Ovary (tissue), 9 donors: ENCODE results near the gene ELANE. TPM values are rescaled to one million over a fixed set of nuclear protein-coding genes. Genes with fewer than 3 reads are reported as not detected.

ENCODE experiments used
- DNase-seq, 5 donors: peaks; one replicate each; pipeline ENCODE4 v3.0.0-alpha.2; 2019 to 2020
- H3K27ac ChIP-seq, 2 donors: fragments of 200-600 bp; one replicate each; pipeline versions ENCODE4 v1.5.1 to v1.8.0; 2019 to 2022
- H3K27me3 ChIP-seq: fragments of 200-600 bp; one replicate; pipeline ENCODE4 v1.8.0; 2022
- H3K36me3 ChIP-seq: fragments of 200-600 bp; sonication (generic); one replicate; pipeline ENCODE4 v1.5.1; 2019
- H3K4me1 ChIP-seq: one replicate; pipeline ENCODE4 v1.8.1; 2013; ENCODE audit warnings: mild to moderate bottlenecking, moderate library complexity; ENCODE audit not compliant: insufficient read depth
- H3K4me3 ChIP-seq: fragments of 200-600 bp; sonication (generic); one replicate; pipeline ENCODE4 v1.5.1; 2017
- H3K9me3 ChIP-seq, 2 donors: fragments of 200-600 bp in 1 of 2; sonication (generic) in 1 of 2; one replicate each; pipeline versions ENCODE4 v1.5.1 to v1.8.1; 2013 to 2019; ENCODE audit warnings: mild to moderate bottlenecking in 1 of 2, moderate library complexity in 1 of 2
- CTCF ChIP-seq, 3 donors: fragments of 450-650 bp in 2 of 3; fragments of 200-600 bp in 1 of 3; IDR thresholded peaks; one replicate each; pipeline versions ENCODE4 v1.5.1 to v1.8.0; 2016 to 2022; ENCODE audit warnings: antibody characterized with exemption in 3 of 3, mild to moderate bottlenecking in 1 of 3
- EP300 ChIP-seq: sonication (generic); formaldehyde crosslinking; IDR thresholded peaks from one replicate; pipeline ENCODE4 v1.6.1; 2017; ENCODE audit warnings: antibody characterized with exemption
- POLR2A ChIP-seq: fragments of 450-650 bp; IDR thresholded peaks from one replicate; pipeline ENCODE4 v1.6.1; 2017; ENCODE audit warnings: antibody characterized with exemption, mild to moderate bottlenecking, moderate library complexity
- WGBS, 3 donors: extraction: QIAGEN DNeasy Blood & Tissue Kit in 1 of 3; methylation state at CpG; one replicate each; pipeline versions ENCODE4 v1.1.5 to v1.1.7; 2013 to 2017; 5-methylcytosine and 5-hydroxymethylcytosine counted together
- intact Hi-C, 4 donors: fragments of 100-400 bp; cut with DNase I; formaldehyde crosslinking; loops; one replicate each; pipeline versions ENCODE4 v1.11.0 to v1.15.1; 2022 to 2023
- polyA plus RNA-seq, 2 donors: library from polyadenylated mRNA; stranded (reverse); fragments of 200-250 nt in 1 of 2; fragments of 350-450 nt in 1 of 2; fragmentation: Illumina TruSeq in 1 of 2; extraction: RNeasy Lipid Tissue Mini Kit (QIAGEN cat#74804) in 1 of 2; gene quantifications; one replicate each; pipeline ENCODE4 v1.2.3, GENCODE V29; 2013 to 2014
- total RNA-seq, 7 donors: library from RNA; depleted of rRNA in 2 of 7; stranded (reverse); fragments of >200 nt in 2 of 7; fragmentation: NEBNext Ultra II Directional in 3 of 7; extraction: Animal tissue kit (Norgen Biotek cat#: 25700) in 3 of 7; gene quantifications; one replicate each; pipeline versions ENCODE4 v1.1.0 to v1.2.4, GENCODE V29; 2016 to 2023
- donor health status: DM: no; HTN: no; CAD: no; lungs with moderate emphysema.
- donor health status: DM: no; HTN: no; CAD: no.
- donor health status: Bipolar disorder and iron deficiency.
- donor health status: DM: yes; HTN: yes; CAD: no.
- donor health status: DM: no; HTN: no; CAD: no.
- donor health status: DM: yes; HTN: yes; CAD: no.

Gene ELANE
- total and polyA plus RNA-seq, 9 donors: 0.27 to 0.72 (median 0.47) TPM; not detected in 5

- 90 to 93% (median 93%) methylated on average over 38 to 39 of the region's 39 CpGs for WGBS, 3 donors
- no peaks in the 10 kb centered on the region for H3K9me3 ChIP-seq
- no peak overlapping the region for H3K4me3 ChIP-seq
- H3K27me3 ChIP-seq: no peaks in the 10 kb centered on the region
- no peaks in the 10 kb centered on the region for H3K36me3 ChIP-seq
- peaks cover 16% of the 10 kb centered on the region for H3K4me1 ChIP-seq
- intact Hi-C loops: loop anchor here in 2 of 4 donors (5.0 kb wide), 2 partner anchors 39 to 49 kb away; partner anchors contain the start of gene KISS1R (in 1 of the 2)
- TF ChIP-seq POLR2A: no peak
- TF ChIP-seq EP300: no peak
- no peak for TF ChIP-seq CTCF (IDR thresholded peaks at IDR 0.05)
- peak overlapping the region in 1 of 2 donors; percentile 92 for H3K27ac ChIP-seq
- no peak for DNase-seq
Observed at GRCh38 chr19:867855-868457, 15.9 kb downstream of the ELANE start.

GRCh38 chr19:868458-869244 lies 16.5 kb downstream of the ELANE start:
- WGBS, 3 donors: 80 to 85% (median 82%) methylated on average over 34 of the region's 34 CpGs
- intact Hi-C loops: loop anchor here in 2 of 4 donors (5.0 kb wide), 2 partner anchors 39 to 49 kb away; partner anchors contain the start of gene KISS1R (in 1 of the 2)
- no peaks in the 10 kb centered on the region for H3K36me3 ChIP-seq

GRCh38 chr19:869245-870177 lies 17.4 kb downstream of the ELANE start:
- H3K4me1 ChIP-seq: peaks cover 17% of the 10 kb centered on the region
- DNase-seq: peak; percentile 86 to 92 (median 87)
- no peaks in the 10 kb centered on the region for H3K36me3 ChIP-seq
- TF ChIP-seq EP300: no peak
- TF ChIP-seq POLR2A: no peak
- no peak for TF ChIP-seq CTCF (IDR thresholded peaks at IDR 0.05)
- no peaks in the 10 kb centered on the region for H3K27me3 ChIP-seq
- H3K27ac ChIP-seq: peak overlapping the region; percentile 90 to 92
- no peaks in the 10 kb centered on the region for H3K9me3 ChIP-seq
- 31 to 36% (median 33%) methylated on average over 28 to 29 of the region's 29 CpGs for WGBS, 3 donors
- intact Hi-C loops: loop anchor here in 2 of 4 donors (5.0 kb wide), 2 partner anchors 38 to 48 kb away; partner anchors contain the start of gene KISS1R (in 1 of the 2)
- no peak overlapping the region for H3K4me3 ChIP-seq

More at GRCh38 chr19:868458-869244, 16.5 kb downstream of the ELANE start:
- H3K4me1 ChIP-seq: peaks cover 17% of the 10 kb centered on the region
- H3K4me3 ChIP-seq: no peak overlapping the region
- H3K27ac ChIP-seq: peak overlapping the region; percentile 90 to 92
- H3K9me3 ChIP-seq: no peaks in the 10 kb centered on the region
- TF ChIP-seq POLR2A (peak; percentile 14), EP300 (no peak), CTCF (IDR thresholded peaks at IDR 0.05) (no peak)
- DNase-seq: peak in 2 of 5 donors; percentile 58 to 66
- no peaks in the 10 kb centered on the region for H3K27me3 ChIP-seq

GRCh38 chr19:870314-870713 lies 18.2 kb downstream of the ELANE start:
- peaks cover 17% of the 10 kb centered on the region for H3K4me1 ChIP-seq
- TF ChIP-seq EP300 (no peak), CTCF (IDR thresholded peaks at IDR 0.05) (no peak), POLR2A (no peak)
- intact Hi-C loops: no loop called here
- H3K9me3 ChIP-seq: no peaks in the 10 kb centered on the region
- no peak overlapping the region for H3K4me3 ChIP-seq
- no peak for DNase-seq
- WGBS, 3 donors: 88 to 90% (median 88%) methylated on average over 8 of the region's 8 CpGs
- H3K27ac ChIP-seq: peak overlapping the region; percentile 90 to 92
- H3K36me3 ChIP-seq: no peaks in the 10 kb centered on the region
- no peaks in the 10 kb centered on the region for H3K27me3 ChIP-seq
